ENCODE data around the gene LRRC37B.
"Not testable (repeated sequence)": the region's sequence is repeated elsewhere in the genome, so short reads cannot be mapped to it uniquely, and the experiment has no call there.

DNA sequence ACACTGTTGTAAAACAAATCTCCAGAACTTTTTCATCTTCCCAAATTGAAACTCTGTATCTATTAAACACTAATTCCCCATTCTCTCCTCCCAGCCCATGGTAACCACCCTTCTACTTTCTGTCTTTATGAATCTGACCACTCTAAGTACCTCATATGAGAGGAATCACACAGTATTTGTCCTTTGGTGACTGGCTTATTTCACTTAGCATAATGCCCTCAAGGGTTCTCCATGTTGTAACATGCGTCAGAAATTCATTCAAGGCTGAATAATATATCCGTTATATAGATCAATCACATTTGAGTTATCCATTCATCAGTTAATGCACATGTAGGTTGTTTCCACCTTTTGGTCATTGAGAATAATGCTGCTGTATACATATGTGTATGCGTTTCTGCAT, 48.2 kb downstream of the LRRC37B start:
- TF ChIP-seq EZH2 (IDR thresholded peaks at IDR 0.05); POLR2AphosphoS5 (IDR thresholded peaks at IDR 0.05; ENCODE audit: borderline replicate concordance, low read depth, low read length): not testable (repeated sequence)

All from SK-N-MC (cell line).